ENCODE data around the gene RTKN.

RTKN gene

DNA sequence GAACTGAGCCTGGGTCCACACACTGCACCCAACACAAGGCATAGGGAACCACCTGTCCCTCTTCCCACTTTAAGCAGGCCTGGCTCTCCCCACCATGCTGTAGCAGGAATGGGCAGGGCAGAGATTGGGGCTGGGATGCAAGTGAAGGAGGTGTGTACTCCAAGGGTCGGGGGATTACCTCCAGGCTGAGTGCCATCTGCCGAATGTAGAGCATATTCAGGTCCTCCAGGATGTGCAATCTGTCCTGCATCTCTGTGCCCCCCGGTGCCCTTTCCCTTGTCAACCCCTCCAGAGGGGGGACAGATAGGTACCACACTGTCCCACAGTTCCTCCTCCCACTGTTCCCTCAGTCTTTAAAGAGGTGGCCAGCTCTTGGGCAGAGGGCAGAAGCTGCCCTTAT lies 2.4 kb downstream of the RTKN start:
- no peaks in the 10 kb centered on the region for H3K9me3 ChIP-seq (ENCODE audit: control insufficient read depth in 2 of 2, low read length in 2 of 2)
- H3K27ac ChIP-seq (ENCODE audit: low read depth in 2 of 2, low read length in 2 of 2): peak overlapping the region in 1 of 2 donors; percentile 95
- H3K9ac ChIP-seq (ENCODE audit: low read depth in 1 of 2, low read length in 2 of 2): peak overlapping the region; percentile 63 to 91
- peaks cover 14 to 26% of the 10 kb centered on the region in 2 donors for H3K4me1 ChIP-seq (ENCODE audit: control insufficient read depth in 2 of 2, insufficient read depth in 2 of 2, low read length in 2 of 2)
- no peaks in the 10 kb centered on the region for H3K36me3 ChIP-seq (ENCODE audit: control insufficient read depth in 2 of 2, insufficient read depth in 2 of 2, low read length in 2 of 2)
- H3K4me3 ChIP-seq (ENCODE audit: low read length in 2 of 2): peak overlapping the region; percentile 76
- peaks cover 0 to 3% of the 10 kb centered on the region in 2 donors for H3K27me3 ChIP-seq (ENCODE audit: control insufficient read depth in 2 of 2, insufficient read depth in 2 of 2, low read length in 2 of 2)

DNA sequence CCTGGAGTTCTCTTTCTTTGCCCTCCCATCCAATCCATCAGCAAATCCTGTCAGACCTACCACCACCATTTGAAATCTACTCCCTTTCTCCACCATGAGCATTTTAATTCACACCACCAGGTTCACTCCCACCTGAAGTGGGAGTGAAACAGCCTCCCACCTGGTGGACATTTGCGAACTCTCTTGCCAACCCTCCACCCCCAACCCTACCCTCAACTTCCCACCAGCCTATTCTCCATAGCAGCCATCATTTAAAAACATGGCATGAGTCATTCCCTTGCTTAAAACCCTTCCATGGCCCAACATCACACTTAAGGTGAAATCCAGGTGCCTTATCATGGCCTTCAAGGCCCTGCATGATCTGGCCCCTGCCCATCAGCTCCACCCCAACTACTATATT lies 3.5 kb downstream of the RTKN start:
- Histone ChIP-seq H3K27me3 (ENCODE audit: control insufficient read depth in 2 of 2, insufficient read depth in 2 of 2, low read length in 2 of 2) (peaks cover 0 to 3% of the 10 kb centered on the region in 2 donors), H3K4me1 (ENCODE audit: control insufficient read depth in 2 of 2, insufficient read depth in 2 of 2, low read length in 2 of 2) (peaks cover 14 to 22% of the 10 kb centered on the region in 2 donors), H3K36me3 (ENCODE audit: control insufficient read depth in 2 of 2, insufficient read depth in 2 of 2, low read length in 2 of 2) (no peaks in the 10 kb centered on the region), H3K9ac (ENCODE audit: low read depth in 1 of 2, low read length in 2 of 2) (no peak overlapping the region), H3K27ac (ENCODE audit: low read depth in 2 of 2, low read length in 2 of 2) (no peak overlapping the region), H3K4me3 (ENCODE audit: low read length in 2 of 2) (no peak overlapping the region), H3K9me3 (ENCODE audit: control insufficient read depth in 2 of 2, low read length in 2 of 2) (no peaks in the 10 kb centered on the region)

DNA sequence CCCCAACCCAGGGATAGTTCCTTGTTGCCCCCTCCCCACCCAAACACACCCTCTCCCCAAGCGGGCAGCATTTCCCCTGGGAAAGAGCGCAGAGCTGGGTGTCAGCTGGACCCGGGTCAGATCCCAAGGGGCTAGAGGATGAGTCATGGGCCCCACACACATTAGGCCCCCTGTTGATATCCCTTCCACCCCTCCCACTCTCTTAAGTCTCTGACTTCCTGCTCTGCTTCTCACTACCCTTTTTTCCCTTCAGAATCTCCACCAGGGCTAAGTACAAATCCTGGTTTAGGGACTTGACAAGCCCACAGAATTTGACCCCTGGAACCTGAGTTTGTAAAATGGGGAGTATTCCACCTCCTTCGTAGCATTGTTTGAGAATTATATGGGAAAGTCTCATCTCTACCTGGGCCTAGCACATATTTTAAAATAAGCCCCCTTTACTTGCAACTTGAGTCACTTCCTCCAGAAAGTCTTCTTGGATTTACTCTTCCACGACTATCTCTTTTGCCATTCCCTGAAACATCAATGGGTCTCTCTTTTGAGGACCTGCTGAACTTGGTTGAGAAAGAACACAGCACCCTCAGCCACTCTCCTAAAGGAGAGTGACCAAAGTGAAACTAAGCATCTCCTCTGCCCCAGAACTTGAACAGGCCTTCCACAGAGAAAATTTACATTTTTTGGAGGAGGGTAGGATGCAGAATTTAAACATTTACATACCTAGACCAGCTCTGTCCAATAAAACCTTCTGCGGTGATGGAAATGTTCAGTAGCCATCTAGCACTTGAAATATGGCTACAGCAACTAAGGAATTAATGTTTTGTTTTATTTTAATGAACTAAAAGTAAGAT lies 4.7 kb downstream of the RTKN start:
- H3K27ac ChIP-seq (ENCODE audit: low read depth in 2 of 2, low read length in 2 of 2): no peak overlapping the region
- H3K4me1 ChIP-seq (ENCODE audit: control insufficient read depth in 2 of 2, insufficient read depth in 2 of 2, low read length in 2 of 2): peaks cover 10 to 19% of the 10 kb centered on the region in 2 donors
- peaks cover 0 to 5% of the 10 kb centered on the region in 2 donors for H3K36me3 ChIP-seq (ENCODE audit: control insufficient read depth in 2 of 2, insufficient read depth in 2 of 2, low read length in 2 of 2)
- H3K27me3 ChIP-seq (ENCODE audit: control insufficient read depth in 2 of 2, insufficient read depth in 2 of 2, low read length in 2 of 2): no peaks in the 10 kb centered on the region
- no peaks in the 10 kb centered on the region for H3K9me3 ChIP-seq (ENCODE audit: control insufficient read depth in 2 of 2, low read length in 2 of 2)
- H3K4me3 ChIP-seq (ENCODE audit: low read length in 2 of 2): no peak overlapping the region
- H3K9ac ChIP-seq (ENCODE audit: low read depth in 1 of 2, low read length in 2 of 2): no peak overlapping the region

DNA sequence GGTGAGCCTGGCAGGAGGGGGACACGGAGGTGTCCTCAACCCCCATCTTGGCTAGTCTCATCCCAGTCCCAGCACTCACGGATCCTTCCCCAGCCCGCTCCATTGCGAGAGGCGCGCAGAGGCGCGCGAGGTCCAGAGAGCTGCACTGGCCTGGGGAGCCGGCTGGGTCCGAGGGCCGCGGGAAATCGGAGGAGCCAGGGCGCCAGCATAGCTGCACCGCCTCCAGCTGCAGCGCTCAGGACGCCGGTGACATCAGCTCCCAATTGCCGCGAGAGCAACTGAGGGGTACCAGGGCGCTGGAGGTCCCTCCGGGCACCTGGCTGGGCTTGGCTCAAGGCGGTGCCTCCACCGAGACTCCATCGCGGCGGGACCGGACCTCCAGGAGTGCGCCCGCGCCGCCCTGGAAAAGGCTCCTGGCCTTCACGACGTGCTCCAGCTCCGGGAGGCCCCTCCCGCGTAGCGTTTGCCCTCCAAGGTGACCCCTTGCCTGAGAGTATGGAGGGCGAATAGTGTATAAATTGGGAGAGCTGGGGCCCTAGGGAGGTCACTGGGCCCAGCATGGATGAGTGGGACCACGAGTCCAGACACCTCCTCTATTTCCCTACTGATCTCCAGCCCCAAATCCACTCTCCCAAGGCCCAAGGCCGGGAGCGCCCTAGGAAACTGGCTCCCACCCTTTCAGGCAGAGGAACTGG lies 5.5 kb downstream of the RTKN start:
- no peaks in the 10 kb centered on the region for H3K27me3 ChIP-seq (ENCODE audit: control insufficient read depth in 2 of 2, insufficient read depth in 2 of 2, low read length in 2 of 2)
- peaks cover 8 to 17% of the 10 kb centered on the region in 2 donors for H3K4me1 ChIP-seq (ENCODE audit: control insufficient read depth in 2 of 2, insufficient read depth in 2 of 2, low read length in 2 of 2)
- H3K36me3 ChIP-seq (ENCODE audit: control insufficient read depth in 2 of 2, insufficient read depth in 2 of 2, low read length in 2 of 2): peaks cover 3 to 12% of the 10 kb centered on the region in 2 donors
- H3K27ac ChIP-seq (ENCODE audit: low read depth in 2 of 2, low read length in 2 of 2): no peak overlapping the region
- H3K4me3 ChIP-seq (ENCODE audit: low read length in 2 of 2): no peak overlapping the region
- no peak overlapping the region for H3K9ac ChIP-seq (ENCODE audit: low read depth in 1 of 2, low read length in 2 of 2)
- H3K9me3 ChIP-seq (ENCODE audit: control insufficient read depth in 2 of 2, low read length in 2 of 2): no peaks in the 10 kb centered on the region

DNA sequence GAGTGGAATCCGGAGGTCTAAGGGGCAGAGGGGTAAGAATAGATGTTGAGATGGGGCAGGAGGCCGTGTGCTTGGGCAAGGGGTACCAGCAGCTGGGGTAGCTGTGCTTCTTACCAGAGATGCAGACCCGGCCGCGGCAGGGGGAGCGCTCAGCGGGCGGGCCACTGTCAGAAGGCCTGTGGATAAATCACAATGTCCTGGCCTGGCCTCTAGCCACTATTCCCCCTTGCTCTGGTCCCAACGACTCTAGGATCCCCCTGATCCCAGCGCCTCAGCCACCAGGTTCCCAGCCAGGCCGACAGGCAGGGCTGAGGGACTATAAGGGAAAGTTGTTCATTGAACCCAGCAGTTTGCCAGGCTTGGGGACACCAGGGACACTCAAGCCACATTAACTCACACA lies 11.2 kb downstream of the RTKN start:
- Histone ChIP-seq H3K27me3 (ENCODE audit: control insufficient read depth in 2 of 2, insufficient read depth in 2 of 2, low read length in 2 of 2) (no peaks in the 10 kb centered on the region), H3K4me3 (ENCODE audit: low read length in 2 of 2) (no peak overlapping the region), H3K4me1 (ENCODE audit: control insufficient read depth in 2 of 2, insufficient read depth in 2 of 2, low read length in 2 of 2) (peaks cover 12 to 17% of the 10 kb centered on the region in 2 donors), H3K9me3 (ENCODE audit: control insufficient read depth in 2 of 2, low read length in 2 of 2) (no peaks in the 10 kb centered on the region), H3K27ac (ENCODE audit: low read depth in 2 of 2, low read length in 2 of 2) (peak overlapping the region; percentile 42 to 67), H3K9ac (ENCODE audit: low read depth in 1 of 2, low read length in 2 of 2) (no peak overlapping the region), H3K36me3 (ENCODE audit: control insufficient read depth in 2 of 2, insufficient read depth in 2 of 2, low read length in 2 of 2) (peaks cover 46 to 62% of the 10 kb centered on the region in 2 donors)

DNA sequence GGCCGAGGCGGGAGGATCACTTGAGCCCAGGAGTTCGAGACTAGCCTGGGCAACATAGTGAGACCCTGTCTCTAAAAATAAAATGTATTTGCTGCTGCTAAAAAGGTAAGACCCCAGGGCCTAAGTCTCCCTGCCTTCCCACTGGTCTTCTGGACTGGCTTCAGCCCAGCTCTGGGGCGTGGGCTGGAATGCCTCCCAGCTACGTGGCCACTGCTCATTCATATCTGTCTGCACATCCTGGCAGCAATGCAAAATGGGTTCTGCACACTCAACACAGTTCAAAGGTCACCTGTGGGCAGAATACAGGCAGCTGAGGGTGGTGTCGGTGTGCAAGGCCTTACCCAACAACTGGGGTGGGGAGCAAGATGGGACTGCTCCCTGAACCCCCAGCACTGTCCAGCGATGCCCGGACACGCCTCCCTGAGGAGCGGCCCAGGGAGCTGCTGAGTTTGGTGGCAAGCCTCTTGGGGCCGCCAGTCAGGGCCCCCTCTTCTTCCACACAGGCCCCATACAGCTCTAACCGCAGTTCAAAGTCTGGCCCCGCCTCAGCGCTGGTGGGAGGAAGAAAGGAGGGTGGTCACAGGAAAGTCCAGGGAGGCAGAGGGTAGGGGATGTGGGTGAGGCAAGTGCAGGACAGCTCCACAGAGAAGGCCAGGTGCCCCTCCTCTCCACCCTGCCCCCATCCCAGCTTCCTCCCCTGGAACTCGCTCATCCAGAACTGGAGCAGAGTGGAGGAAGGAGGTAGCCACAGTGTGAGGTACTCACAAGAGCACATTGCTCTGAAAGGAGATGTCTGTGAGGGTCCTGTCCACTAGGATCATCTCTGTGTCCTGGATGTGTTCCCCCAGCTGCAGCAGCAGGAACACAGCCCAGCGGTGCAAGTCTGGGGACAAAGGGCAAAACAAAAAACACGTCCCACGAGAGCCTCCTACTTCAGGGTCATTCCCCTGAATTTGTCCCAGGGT lies 12.0 kb downstream of the RTKN start:
- Histone ChIP-seq H3K36me3 (ENCODE audit: control insufficient read depth in 2 of 2, insufficient read depth in 2 of 2, low read length in 2 of 2) (peaks cover 48 to 69% of the 10 kb centered on the region in 2 donors), H3K27me3 (ENCODE audit: control insufficient read depth in 2 of 2, insufficient read depth in 2 of 2, low read length in 2 of 2) (no peaks in the 10 kb centered on the region), H3K9ac (ENCODE audit: low read depth in 1 of 2, low read length in 2 of 2) (no peak overlapping the region), H3K9me3 (ENCODE audit: control insufficient read depth in 2 of 2, low read length in 2 of 2) (no peaks in the 10 kb centered on the region), H3K27ac (ENCODE audit: low read depth in 2 of 2, low read length in 2 of 2) (peak overlapping the region; percentile 42 to 67), H3K4me3 (ENCODE audit: low read length in 2 of 2) (no peak overlapping the region), H3K4me1 (ENCODE audit: control insufficient read depth in 2 of 2, insufficient read depth in 2 of 2, low read length in 2 of 2) (peaks cover 12 to 17% of the 10 kb centered on the region in 2 donors)

DNA sequence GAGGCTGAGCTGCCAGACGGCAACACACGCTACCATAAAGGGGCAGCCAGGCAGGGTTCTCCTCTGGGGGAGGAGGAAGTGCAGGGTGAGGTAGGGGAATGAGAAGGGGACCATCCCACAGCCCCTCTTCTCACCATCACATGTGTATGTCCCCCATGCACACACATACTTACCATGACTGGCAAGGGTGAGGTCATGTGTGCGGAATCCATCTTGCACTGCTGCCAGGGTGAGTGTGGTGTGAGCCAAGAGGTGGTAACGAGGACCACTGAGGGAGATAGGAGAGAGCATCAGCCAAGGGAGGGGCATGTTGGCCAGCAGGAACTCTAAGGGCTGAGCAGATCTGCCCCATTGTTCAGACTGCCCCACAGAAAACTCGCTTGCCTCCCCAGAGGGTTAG lies 13.1 kb downstream of the RTKN start:
- H3K9me3 ChIP-seq (ENCODE audit: control insufficient read depth in 2 of 2, low read length in 2 of 2): no peaks in the 10 kb centered on the region
- peaks cover 12 to 17% of the 10 kb centered on the region in 2 donors for H3K4me1 ChIP-seq (ENCODE audit: control insufficient read depth in 2 of 2, insufficient read depth in 2 of 2, low read length in 2 of 2)
- H3K4me3 ChIP-seq (ENCODE audit: low read length in 2 of 2): no peak overlapping the region
- H3K9ac ChIP-seq (ENCODE audit: low read depth in 1 of 2, low read length in 2 of 2): no peak overlapping the region
- H3K27me3 ChIP-seq (ENCODE audit: control insufficient read depth in 2 of 2, insufficient read depth in 2 of 2, low read length in 2 of 2): no peaks in the 10 kb centered on the region
- H3K36me3 ChIP-seq (ENCODE audit: control insufficient read depth in 2 of 2, insufficient read depth in 2 of 2, low read length in 2 of 2): peaks cover 48 to 70% of the 10 kb centered on the region in 2 donors
- H3K27ac ChIP-seq (ENCODE audit: low read depth in 2 of 2, low read length in 2 of 2): no peak overlapping the region

DNA sequence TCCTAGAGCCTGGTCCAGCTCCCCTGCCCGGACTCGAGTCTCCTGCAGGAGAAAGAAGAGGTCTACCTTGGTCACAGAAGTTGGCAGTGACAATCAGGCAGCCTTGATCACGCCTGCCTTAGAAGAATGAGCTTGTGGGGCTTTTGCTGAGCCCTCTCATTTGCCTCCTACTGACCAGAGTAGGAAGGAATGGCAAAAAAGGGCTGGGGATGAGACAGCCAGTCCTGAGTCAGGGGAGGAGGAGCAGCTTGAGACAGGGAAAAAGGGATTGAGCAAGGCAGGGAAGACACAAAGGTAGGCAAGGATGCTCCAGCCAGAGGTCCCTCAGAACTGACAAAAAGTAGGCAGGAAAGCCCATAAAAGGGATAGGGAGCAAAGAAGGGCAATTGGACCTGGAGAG lies 14.2 kb downstream of the RTKN start:
- Histone ChIP-seq H3K27ac (ENCODE audit: low read depth in 2 of 2, low read length in 2 of 2) (no peak overlapping the region), H3K27me3 (ENCODE audit: control insufficient read depth in 2 of 2, insufficient read depth in 2 of 2, low read length in 2 of 2) (no peaks in the 10 kb centered on the region), H3K36me3 (ENCODE audit: control insufficient read depth in 2 of 2, insufficient read depth in 2 of 2, low read length in 2 of 2) (peaks cover 48 to 70% of the 10 kb centered on the region in 2 donors), H3K4me1 (ENCODE audit: control insufficient read depth in 2 of 2, insufficient read depth in 2 of 2, low read length in 2 of 2) (peaks cover 12 to 17% of the 10 kb centered on the region in 2 donors), H3K4me3 (ENCODE audit: low read length in 2 of 2) (no peak overlapping the region), H3K9me3 (ENCODE audit: control insufficient read depth in 2 of 2, low read length in 2 of 2) (no peaks in the 10 kb centered on the region), H3K9ac (ENCODE audit: low read depth in 1 of 2, low read length in 2 of 2) (no peak overlapping the region)

DNA sequence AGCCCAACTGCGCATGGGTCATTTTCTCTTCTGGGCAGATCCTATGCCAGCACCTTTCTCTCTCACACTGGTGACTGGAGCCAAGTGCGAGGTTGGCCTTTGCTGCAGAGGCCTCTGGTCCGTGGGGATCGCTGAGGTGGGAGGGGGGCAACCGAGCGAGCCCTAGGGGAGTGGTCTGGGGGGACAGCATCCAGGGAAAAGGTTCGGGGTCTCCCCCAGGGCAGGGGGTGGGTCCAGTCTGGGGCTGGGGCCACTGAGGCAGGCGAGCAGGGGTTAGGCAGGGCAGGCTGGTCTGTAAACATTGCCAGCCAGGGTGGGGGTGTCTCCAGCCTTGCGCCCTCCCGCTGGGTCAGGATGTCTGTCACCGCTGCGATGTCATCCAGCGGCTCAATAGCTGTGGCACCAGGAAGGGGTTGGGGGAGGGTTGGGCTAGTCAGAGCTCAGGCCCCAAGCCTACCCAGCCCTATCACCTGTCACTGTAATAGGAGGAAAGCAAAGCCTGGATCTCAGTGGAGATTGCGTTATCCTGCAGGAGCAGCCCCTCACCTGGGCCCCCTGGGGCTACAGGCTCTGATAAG lies 15.5 kb downstream of the RTKN start:
- H3K4me3 ChIP-seq (ENCODE audit: low read length in 2 of 2): no peak overlapping the region
- peaks cover 44 to 58% of the 10 kb centered on the region in 2 donors for H3K36me3 ChIP-seq (ENCODE audit: control insufficient read depth in 2 of 2, insufficient read depth in 2 of 2, low read length in 2 of 2)
- H3K27ac ChIP-seq (ENCODE audit: low read depth in 2 of 2, low read length in 2 of 2): no peak overlapping the region
- H3K9me3 ChIP-seq (ENCODE audit: control insufficient read depth in 2 of 2, low read length in 2 of 2): no peaks in the 10 kb centered on the region
- no peak overlapping the region for H3K9ac ChIP-seq (ENCODE audit: low read depth in 1 of 2, low read length in 2 of 2)
- H3K4me1 ChIP-seq (ENCODE audit: control insufficient read depth in 2 of 2, insufficient read depth in 2 of 2, low read length in 2 of 2): peaks cover 17 to 18% of the 10 kb centered on the region in 2 donors
- no peaks in the 10 kb centered on the region for H3K27me3 ChIP-seq (ENCODE audit: control insufficient read depth in 2 of 2, insufficient read depth in 2 of 2, low read length in 2 of 2)

Data from mucosa of rectum (tissue), 2 donors.